ENCODE data around the gene CALCOCO2. TPM values are rescaled to one million over a fixed set of nuclear protein-coding genes. Genes with fewer than 3 reads are reported as not detected.

Gene CALCOCO2
- total and polyA plus RNA-seq, 2 of the 13 experiments (the other 11 are each of a cell fraction or from before 2014, with no cell fraction given), result 72.9 to 111 TPM

GRCh38 chr17:48799069-48799723 lies 31.6 kb upstream of the CALCOCO2 start (continued):
- TF ChIP-seq ARID4A (CRISPR knock-in tag; IDR thresholded peaks at IDR 0.05; ENCODE audit: borderline replicate concordance) (peak; percentile 22; the same call in 1 of the 2 replicates), ZNF773 (CRISPR knock-in tag; IDR thresholded peaks at IDR 0.05; ENCODE audit: borderline replicate concordance) (no peak), PAXIP1 (CRISPR knock-in tag; conservative IDR thresholded peaks at IDR 0.05) (peak; percentile 65), FOXA3 (CRISPR knock-in tag; IDR thresholded peaks at IDR 0.05) (peak; percentile 28; the same call in 1 of the 2 replicates), ERF (CRISPR knock-in tag; IDR thresholded peaks at IDR 0.05) (peak; percentile 21; the same call in 1 of the 2 replicates), FOXP1 (IDR thresholded peaks at IDR 0.05) (no peak), FOXP1 (CRISPR knock-in tag; IDR thresholded peaks at IDR 0.05) (no peak), KDM5A (IDR thresholded peaks at IDR 0.05; ENCODE audit: borderline replicate concordance, low read length) (no peak), SIX4 (CRISPR knock-in tag; IDR thresholded peaks at IDR 0.05) (peak; percentile 37; the same call in 1 of the 2 replicates), ZNF33A (CRISPR knock-in tag; IDR thresholded peaks at IDR 0.05; ENCODE audit: borderline replicate concordance) (no peak), CREM (IDR thresholded peaks at IDR 0.05) (peak; percentile 11; the same call in 1 of the 2 replicates), CREM (CRISPR knock-in tag; IDR thresholded peaks at IDR 0.05) (no peak), HMGXB3 (CRISPR knock-in tag; IDR thresholded peaks at IDR 0.05; ENCODE audit: borderline replicate concordance) (no peak), UBTF (CRISPR knock-in tag; IDR thresholded peaks at IDR 0.05) (0 out of 2 replicates have a peak, but pooled peaks have one; percentile 23)
